Measurements from ENCODE around the gene PCAT6. TPM values are rescaled to one million over a fixed set of nuclear protein-coding genes. Genes with fewer than 3 reads are reported as not detected.
"Not testable (repeated sequence)": the region's sequence is repeated elsewhere in the genome, so short reads cannot be mapped to it uniquely, and the experiment has no call there.

The PCAT6 gene
- total RNA-seq (2014; rRNA removed) = 0.96 TPM in 1 of 2 replicates, not detected in the other
- 5.8 TPM for polyA plus RNA-seq (2012)

- peak; percentile 93 for DNase-seq (ENCODE audit: low read depth)
Observed at GRCh38 chr1:202810615-202811295, at the start of gene PCAT6. PCAT6 (plus strand) TSS chr1:202810954.

- DNase-seq (ENCODE audit: low read depth) = no peak
Observed at GRCh38 chr1:202762019-202762418, 48.7 kb upstream of the PCAT6 start.

- DNase-seq (ENCODE audit: low read depth) = no peak
Observed at GRCh38 chr1:202765721-202766120, 45.0 kb upstream of the PCAT6 start.

- no peak for DNase-seq (ENCODE audit: low read depth)
Observed at GRCh38 chr1:202770135-202770534, 40.6 kb upstream of the PCAT6 start.

GRCh38 chr1:202781180-202781579, 29.6 kb upstream of the PCAT6 start:
- no peak for DNase-seq (ENCODE audit: low read depth)

GRCh38 chr1:202786804-202787203, 23.9 kb upstream of the PCAT6 start:
- DNase-seq (ENCODE audit: low read depth) = no peak

GRCh38 chr1:202788800-202789199, 22.0 kb upstream of the PCAT6 start:
- DNase-seq (ENCODE audit: low read depth) = no peak

- no peak for DNase-seq (ENCODE audit: low read depth)
Observed at GRCh38 chr1:202791077-202791747, 19.5 kb upstream of the PCAT6 start.

- DNase-seq (ENCODE audit: low read depth) = no peak
Observed at GRCh38 chr1:202794051-202794740, 16.6 kb upstream of the PCAT6 start.

- DNase-seq (ENCODE audit: low read depth) = not testable (repeated sequence)
Observed at GRCh38 chr1:202794931-202795330, 15.8 kb upstream of the PCAT6 start.

GRCh38 chr1:202796670-202797069, 14.1 kb upstream of the PCAT6 start:
- no peak for DNase-seq (ENCODE audit: low read depth)

- DNase-seq (ENCODE audit: low read depth) = no peak
Observed at GRCh38 chr1:202798260-202798659, 12.5 kb upstream of the PCAT6 start.

- DNase-seq (ENCODE audit: low read depth) = no peak
Observed at GRCh38 chr1:202798792-202799331, 11.9 kb upstream of the PCAT6 start.

- DNase-seq (ENCODE audit: low read depth) = no peak
Observed at GRCh38 chr1:202800742-202801141, 10.0 kb upstream of the PCAT6 start.

GRCh38 chr1:202801175-202801574, 9.6 kb upstream of the PCAT6 start:
- no peak for DNase-seq (ENCODE audit: low read depth)

GRCh38 chr1:202802034-202802433, 8.7 kb upstream of the PCAT6 start:
- no peak for DNase-seq (ENCODE audit: low read depth)

- DNase-seq (ENCODE audit: low read depth) = no peak
Observed at GRCh38 chr1:202802998-202803932, 7.5 kb upstream of the PCAT6 start.

GRCh38 chr1:202804126-202804525, 6.6 kb upstream of the PCAT6 start:
- DNase-seq (ENCODE audit: low read depth) = no peak

- no peak for DNase-seq (ENCODE audit: low read depth)
Observed at GRCh38 chr1:202805886-202806844, 4.6 kb upstream of the PCAT6 start.

GRCh38 chr1:202806845-202807450, 3.8 kb upstream of the PCAT6 start:
- no peak for DNase-seq (ENCODE audit: low read depth)

Measured in LHCN-M2 (cell line).